ENCODE measurements around the gene C1QL4.

DNA sequence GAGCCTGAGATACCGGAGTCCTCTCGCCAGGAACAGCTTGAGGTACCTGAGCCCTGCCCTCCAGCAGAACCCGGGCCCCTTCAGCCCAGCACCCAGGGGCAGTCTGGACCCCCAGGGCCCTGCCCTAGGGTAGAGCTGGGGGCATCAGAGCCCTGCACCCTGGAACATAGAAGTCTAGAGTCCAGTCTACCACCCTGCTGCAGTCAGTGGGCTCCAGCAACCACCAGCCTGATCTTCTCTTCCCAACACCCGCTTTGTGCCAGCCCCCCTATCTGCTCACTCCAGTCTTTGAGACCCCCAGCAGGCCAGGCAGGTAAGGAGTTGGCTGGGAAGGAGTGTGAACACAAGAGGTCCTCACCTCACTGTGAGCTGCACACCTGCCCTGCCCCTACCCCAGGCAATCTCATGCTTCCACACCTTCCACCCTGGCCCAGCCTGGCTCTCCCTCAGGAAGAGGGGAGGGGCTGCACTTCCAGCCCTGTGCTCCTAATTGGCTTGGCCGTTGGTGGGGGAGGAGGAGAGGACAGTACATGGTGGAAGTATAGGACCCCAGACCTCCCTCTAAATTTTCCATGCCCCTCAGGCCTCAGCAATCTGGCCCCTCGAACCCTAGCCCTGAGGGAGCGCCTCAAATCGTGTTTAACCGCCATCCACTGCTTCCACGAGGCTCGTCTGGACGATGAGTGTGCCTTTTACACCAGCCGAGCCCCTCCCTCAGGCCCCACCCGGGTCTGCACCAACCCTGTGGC is 6.2 kb downstream of the C1QL4 start:
- TF ChIP-seq EP300 (IDR thresholded peaks at IDR 0.05; ENCODE audit: low read length) (no peak), ZNF384 (IDR thresholded peaks at IDR 0.05; ENCODE audit: low read depth, low read length) (no peak), TAF1 (IDR thresholded peaks at IDR 0.05; ENCODE audit: control insufficient read depth, extremely low read depth, insufficient read depth, low read length, severe bottlenecking) (no peak), POLR2A (conservative IDR thresholded peaks at IDR 0.05) (no peak), KAT7 (CRISPR knock-in tag; IDR thresholded peaks at IDR 0.05; ENCODE audit: borderline replicate concordance) (no peak), SPI1 (IDR thresholded peaks at IDR 0.05; ENCODE audit: borderline replicate concordance, low read depth, low read length) (no peak), ZFP36 (IDR thresholded peaks at IDR 0.05; ENCODE audit: low read depth, low read length, partially characterized antibody) (no peak), RBM22 (IDR thresholded peaks at IDR 0.05; ENCODE audit: low read depth, low read length, poor library complexity, severe bottlenecking) (no peak)

Data from K562 (cell line).